ENCODE results near the gene HLA-G.
"Not testable (repeated sequence)": the region's sequence is repeated elsewhere in the genome, so short reads cannot be mapped to it uniquely, and the experiment has no call there.

HLA-G gene

DNA sequence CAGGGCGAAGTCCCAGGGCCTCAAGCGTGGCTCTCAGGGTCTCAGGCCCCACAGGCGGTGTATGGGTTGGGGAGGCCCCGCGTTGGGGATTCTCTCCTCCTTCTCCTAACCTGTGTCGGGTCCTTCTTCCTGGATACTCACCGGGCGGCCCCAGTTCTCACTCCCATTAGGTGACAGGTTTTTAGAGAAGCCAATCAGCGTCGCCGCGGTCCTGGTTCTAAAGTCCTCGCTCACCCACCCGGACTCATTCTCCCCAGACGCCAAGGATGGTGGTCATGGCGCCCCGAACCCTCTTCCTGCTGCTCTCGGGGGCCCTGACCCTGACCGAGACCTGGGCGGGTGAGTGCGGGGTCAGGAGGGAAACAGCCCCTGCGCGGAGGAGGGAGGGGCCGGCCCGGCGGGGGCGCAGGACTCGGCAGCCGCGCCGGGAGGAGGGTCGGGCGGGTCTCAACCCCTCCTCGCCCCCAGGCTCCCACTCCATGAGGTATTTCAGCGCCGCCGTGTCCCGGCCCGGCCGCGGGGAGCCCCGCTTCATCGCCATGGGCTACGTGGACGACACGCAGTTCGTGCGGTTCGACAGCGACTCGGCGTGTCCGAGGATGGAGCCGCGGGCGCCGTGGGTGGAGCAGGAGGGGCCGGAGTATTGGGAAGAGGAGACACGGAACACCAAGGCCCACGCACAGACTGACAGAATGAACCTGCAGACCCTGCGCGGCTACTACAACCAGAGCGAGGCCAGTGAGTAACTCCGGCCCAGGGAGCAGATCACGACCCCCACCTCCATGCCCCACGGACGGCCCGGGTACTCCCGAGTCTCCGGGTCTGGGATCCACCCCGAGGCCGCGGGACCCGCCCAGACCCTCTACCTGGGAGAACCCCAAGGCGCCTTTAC, at the start of gene HLA-G:
Gene HLA-G, plus strand, starts transcription at position 247 of the 892 bp plus-strand sequence. Its CDS starts 20 bp downstream, at position 267.
- DNase-seq, result no peak

DNA sequence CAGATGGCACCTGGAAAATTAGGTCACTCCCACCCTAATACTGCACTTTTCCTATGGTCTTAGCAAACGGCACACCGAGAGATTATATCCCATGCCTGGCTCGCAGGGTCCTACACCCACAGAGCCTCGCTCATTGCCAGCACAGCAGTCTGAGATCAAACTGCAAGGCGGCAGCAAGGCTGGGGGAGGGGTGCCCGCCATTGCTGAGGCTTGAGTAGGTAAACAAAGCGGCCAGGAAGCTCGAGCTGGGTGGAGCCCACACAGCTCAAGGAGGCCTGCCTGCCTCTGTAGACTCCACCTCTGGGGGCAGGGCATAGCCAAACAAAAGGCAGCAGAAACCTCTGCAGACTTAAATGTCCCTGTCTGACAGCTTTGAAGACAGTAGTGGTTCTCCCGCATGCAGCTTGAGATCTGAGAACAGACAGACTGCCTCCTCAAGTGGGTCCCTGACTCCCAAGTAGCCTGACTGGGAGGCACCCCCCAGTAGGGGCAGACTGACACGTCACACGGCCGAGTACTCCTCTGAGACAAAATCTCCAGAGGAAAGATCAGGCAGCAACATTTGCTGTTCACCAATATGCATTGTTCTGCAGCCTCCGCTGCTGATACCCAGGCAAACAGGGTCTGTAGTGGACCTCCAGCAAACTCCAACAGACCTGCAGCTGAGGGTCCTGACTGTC, 47.5 kb upstream of the HLA-G start:
- DNase-seq, result not testable (repeated sequence)

DNA sequence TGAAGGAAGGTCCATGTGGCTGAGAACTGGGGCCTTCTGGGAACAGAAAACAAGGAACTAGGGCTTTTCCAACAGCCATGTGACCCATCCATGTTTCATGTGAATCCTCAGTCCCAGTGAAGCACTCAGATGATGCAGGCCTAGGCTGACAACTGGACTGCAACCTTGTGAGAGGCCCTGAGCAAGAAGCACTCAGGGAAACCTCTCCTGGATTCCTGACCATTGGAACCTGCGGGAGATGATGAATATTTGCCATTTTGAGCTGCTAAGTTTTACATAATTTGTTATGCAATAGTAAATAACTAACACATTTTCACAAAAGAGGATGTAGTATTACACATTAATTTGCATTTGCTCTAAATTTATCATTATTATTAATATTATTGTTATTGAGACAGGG, 38.4 kb upstream of the HLA-G start:
- DNase-seq, result no peak

DNA sequence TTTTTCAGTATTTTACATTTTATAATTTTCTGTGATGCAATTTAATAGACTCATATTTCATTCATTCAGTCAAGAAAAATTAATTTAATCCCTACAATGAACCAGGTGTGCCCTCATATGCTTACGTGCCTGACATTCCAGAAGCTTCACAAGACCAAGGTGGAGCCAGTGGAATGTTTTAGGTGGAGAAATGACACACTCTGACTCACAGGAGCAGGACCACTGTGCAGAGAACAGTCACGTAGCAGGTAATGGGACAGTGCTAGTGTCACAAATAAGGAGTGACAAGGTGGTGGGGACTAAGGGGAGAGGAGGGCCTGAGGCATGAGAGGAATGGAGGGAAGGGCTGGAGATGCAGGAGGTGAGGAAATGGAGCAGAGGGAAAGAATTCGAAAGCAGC, 37.0 kb upstream of the HLA-G start:
- DNase-seq, result no peak

DNA sequence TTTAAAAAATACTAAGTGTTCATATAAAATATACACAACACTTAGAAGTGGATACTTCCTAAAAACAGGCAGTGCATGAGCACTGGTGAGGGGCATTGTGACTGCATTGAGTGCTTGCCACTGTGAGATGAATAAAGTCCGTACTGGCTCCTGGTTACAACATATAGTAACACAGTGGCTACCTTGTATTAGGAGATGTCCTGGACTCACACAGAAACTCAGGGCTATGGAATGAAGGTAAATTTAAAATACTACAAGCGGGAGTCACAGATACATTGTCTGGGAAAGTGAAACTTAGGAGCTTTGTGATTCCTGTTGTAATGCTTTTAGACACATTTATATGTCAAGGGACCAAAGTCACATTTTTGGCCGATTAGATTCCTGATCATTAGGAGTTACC, 36.5 kb upstream of the HLA-G start:
- DNase-seq, result no peak

DNA sequence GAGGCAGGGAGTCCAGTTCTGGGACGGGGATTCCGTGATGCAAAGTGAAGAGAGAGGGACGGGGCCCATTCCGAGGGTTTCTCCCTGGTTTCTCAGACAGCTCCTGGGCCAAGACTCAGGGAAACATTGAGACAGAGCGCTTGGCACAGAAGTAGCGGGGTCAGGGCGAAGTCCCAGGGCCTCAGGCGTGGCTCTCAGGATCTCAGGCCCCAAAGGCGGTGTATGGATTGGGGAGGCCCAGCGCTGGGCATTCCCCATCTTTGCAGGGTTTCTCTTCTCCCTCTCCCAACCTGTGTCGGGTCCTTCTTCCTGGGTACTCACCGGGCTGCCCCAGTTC, 35.9 kb upstream of the HLA-G start:
- DNase-seq, result no peak

DNA sequence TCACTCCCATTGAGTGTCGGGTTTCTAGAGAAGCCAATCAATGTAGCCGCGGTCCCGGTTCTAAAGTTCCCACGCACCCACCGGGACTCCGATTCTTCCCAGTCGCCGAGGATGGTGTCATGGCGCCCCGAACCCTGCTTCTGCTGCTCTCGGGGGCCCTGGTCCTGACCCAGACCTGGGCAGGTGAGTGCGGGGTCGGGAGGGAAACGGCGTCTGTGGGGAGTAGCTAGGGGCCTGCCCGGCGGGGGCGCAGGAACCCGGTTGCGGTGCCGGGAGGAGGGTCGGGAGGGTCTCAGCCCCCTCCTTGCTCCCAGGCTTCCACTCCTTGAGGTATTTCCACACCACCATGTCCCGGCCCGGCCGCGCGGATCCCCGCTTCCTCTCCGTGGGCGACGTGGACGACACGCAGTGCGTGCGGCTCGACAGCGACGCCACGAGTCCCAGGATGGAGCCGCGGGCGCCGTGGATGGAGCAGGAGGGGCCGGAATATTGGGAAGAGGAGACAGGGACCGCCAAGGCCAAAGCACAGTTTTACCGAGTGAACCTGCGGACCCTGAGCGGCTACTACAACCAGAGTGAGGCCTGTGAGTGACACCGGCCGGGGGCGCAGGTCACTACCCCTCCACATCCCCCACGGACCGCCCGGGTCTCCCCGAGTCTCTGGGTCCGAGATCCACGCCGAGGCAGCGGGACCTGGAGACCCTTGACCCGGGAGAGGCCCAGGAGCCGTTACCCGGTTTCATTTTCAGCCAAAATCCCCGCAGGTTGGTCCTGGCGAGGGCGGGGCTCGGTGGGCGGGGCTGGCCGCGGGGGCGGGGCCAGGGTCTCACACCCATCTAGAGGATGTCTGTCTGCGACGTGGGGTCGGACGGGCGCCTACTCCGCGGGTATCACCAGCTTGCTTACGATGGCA, 35.2 kb upstream of the HLA-G start:
- peak; percentile 53 for DNase-seq

- DNase-seq, result no peak
Observed at GRCh38 chr6:29793036-29793356, 34.6 kb upstream of the HLA-G start.

GRCh38 chr6:29793796-29794195, 33.8 kb upstream of the HLA-G start:
- DNase-seq, result no peak

GRCh38 chr6:29796026-29796425, 31.6 kb upstream of the HLA-G start:
- no peak for DNase-seq

GRCh38 chr6:29797135-29797534, 30.5 kb upstream of the HLA-G start:
- DNase-seq, result no peak

DNA sequence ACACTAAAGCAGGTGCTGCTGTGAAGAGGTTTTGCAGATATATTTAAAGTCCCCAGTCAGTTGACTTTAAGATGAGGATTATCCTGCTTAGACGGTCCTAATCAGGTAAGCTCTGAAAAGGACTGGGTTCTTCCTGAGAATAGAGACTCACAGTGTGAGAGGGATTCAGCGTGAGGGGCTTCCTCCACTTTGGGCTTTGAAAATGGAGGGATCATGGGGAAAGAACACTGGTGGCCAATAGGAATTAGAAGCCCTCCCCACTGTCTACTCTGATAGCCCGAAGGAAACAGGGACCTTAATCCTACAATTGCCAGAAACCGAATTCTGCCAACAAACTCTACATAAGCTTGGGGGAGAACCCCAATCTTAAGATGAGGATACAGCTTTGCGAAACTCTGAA, 29.7 kb upstream of the HLA-G start:
- DNase-seq, result no peak

- no peak for DNase-seq
Observed at GRCh38 chr6:29800254-29800653, 27.4 kb upstream of the HLA-G start.

DNA sequence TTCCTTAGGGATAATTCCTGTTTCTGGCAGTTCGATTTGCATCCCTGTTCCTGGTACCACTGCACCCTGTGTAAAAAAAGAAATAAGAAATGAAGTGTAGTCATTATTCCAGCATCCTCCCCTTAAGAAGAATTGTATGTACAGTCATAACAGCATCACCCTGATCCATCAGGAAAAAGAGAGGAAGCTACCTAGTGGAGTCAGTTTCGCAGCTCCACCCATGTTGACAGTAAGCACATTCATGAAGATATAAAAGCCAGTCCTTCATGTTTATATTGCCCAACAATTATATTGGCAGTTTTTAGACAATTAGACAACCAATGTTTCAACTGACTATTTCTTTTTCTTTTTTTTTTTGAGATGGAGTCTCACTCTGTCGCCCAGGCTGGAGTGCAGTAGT, 21.2 kb upstream of the HLA-G start:
- no peak for DNase-seq

DNA sequence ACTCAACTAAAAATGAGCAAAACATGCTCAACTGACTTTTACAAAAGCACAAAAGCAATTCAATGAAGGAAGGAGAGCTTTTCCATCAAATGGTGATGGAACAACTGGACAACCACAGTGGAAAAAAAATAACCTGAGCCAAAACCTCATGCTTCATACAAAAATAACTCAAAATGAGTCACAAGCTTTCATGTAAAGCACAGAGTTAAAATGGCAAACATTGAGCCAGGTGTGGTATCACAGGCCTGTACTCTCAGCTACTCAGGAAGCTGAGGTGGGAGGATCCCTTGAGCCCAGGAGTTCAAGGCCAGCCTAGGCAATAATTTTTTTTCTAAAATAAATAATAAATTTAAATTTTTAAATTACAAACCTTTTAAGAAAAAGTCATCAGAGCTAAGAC, 18.4 kb upstream of the HLA-G start:
- no peak for DNase-seq

GRCh38 chr6:29810371-29810770, 17.3 kb upstream of the HLA-G start:
- DNase-seq, result no peak

DNA sequence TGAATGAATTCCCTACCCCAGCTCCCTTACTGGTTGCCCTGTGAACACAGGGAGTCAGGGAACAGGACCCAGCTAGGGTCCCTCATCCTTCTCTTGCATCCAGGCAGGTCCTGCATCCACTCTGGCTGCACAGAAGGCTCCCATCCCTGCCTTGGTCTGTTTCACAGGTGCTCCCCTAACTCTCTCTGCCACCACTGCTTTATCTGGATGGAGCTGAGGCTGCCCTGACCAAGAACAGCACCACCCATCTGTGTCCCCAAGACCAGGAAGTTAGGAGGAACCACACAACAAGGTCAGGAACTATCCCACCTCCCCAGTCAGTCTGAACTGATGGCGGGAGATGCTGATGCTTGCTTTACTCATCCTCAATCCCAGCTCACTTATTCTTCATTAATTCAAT, 16.2 kb upstream of the HLA-G start:
- no peak for DNase-seq

GRCh38 chr6:29813066-29813465, 14.6 kb upstream of the HLA-G start:
- no peak for DNase-seq

DNA sequence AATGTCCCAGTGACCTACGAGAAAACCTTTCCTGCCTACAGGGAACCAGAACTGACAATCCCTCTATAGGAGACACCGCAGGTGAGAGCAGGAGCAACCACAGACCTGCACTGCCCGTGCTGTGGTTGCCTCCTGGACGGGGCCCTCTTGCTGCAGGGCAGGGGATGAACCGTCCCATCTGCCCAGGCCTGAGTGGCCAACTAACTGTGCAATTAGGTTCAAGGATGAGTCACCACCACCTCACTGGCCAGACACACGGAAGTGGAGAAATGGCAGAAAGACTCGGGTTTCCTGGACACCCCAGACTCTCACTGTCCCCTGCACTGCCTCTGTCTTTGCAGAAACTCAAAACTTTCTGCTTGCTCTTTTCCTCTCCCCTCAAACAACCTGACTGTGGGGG, 13.8 kb upstream of the HLA-G start:
- DNase-seq, result no peak

GRCh38 chr6:29814379-29815117, 13.1 kb upstream of the HLA-G start:
- no peak for DNase-seq

DNA sequence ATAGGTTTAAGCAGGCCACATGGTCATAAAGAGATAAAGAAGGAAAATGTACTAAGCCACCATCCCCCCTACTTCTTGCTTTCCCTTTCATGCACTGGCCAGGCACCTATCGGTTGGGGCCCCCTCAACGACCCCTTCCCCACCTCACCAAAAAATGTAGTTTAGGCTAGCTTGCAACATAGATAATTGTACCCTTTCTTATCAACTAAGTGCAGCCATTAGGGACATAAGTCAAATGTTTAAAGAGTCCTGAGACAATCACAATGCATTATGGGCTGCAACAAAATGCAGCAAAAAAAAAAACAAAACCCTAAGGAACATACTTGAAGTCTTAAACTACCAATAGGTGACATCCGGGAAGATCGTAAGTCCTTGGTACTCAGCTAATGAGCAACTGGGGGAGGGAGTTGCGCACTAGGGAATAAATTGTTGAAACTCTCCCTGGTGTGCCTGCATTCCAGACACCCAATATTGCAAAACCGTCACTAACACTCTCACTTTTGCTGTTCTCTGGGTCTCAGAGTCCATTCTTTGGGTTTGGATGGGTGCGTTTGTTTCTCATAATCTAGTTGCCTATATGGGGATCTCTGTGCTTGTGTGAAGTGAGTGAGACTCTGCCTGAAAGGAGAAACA, 12.4 kb upstream of the HLA-G start:
- no peak for DNase-seq

DNA sequence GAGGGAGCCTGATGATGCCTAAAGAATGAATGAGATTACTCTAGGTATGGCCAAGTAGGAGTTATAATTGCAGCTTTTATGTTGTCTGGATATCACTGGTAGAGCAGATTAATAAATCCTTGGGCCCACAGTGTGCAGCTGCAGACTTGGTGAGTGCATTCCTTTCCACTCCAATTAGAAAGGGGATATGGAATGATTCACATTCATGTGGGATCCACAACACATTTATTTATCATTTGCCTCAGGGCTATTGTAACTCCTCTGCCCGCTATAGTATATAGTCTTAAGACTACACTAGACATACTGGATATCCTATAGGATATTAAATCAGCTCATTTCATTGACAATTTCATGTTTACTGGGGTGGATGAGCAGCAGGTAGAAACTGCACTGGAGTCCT, 11.6 kb upstream of the HLA-G start:
- no peak for DNase-seq

Data from stimulated activated CD4-positive, alpha-beta T cell treated with anti-CD3 and anti-CD28 coated beads, Interleukin-1b, Interleukin-23, amount 100 ng/mL, for 48 hours (primary cell).